Measurements from ENCODE around the gene WASF2. TPM values are rescaled to one million over a fixed set of nuclear protein-coding genes. Genes with fewer than 3 reads are reported as not detected.
"Not testable (repeated sequence)": the region's sequence is repeated elsewhere in the genome, so short reads cannot be mapped to it uniquely, and the experiment has no call there.

Gene WASF2
- total and polyA plus RNA-seq, 11 donors, result 14.2 to 103 (median 47.9) TPM

- 60 to 88% (median 68%) methylated on average over 2 of the region's 2 CpGs for WGBS, 4 donors
Measured at GRCh38 chr1:27476237-27476636, 13.7 kb downstream of the WASF2 start.

GRCh38 chr1:27475720-27476119, 14.2 kb downstream of the WASF2 start:
- Histone ChIP-seq H3K27me3 (no peaks in the 10 kb centered on the region), H3K27ac (peak overlapping the region in 1 of 12 donors; percentile 62), H3K4me1 (peaks cover 0 to 93% (median 53%) of the 10 kb centered on the region in 12 donors), H3K4me3 (no peak overlapping the region), H3K9me3 (no peaks in the 10 kb centered on the region), H3K36me3 (peaks cover 0 to 7% (median 0%) of the 10 kb centered on the region in 9 donors)
- no peak for DNase-seq
- 77 to 88% (median 81%) methylated on average over 4 of the region's 4 CpGs for WGBS, 4 donors
- ATAC-seq, result peak in 1 of 4 donors; percentile 9
- TF ChIP-seq POLR2A (IDR thresholded peaks at IDR 0.05), result no peak
- TF ChIP-seq CTCF (IDR thresholded peaks at IDR 0.05), result no peak
- intact Hi-C loops (cut with DNase I), result no loop called here

More at GRCh38 chr1:27476237-27476636, 13.7 kb downstream of the WASF2 start:
- Histone ChIP-seq H3K27me3 (no peaks in the 10 kb centered on the region), H3K27ac (peak overlapping the region in 1 of 12 donors; percentile 62), H3K36me3 (peaks cover 0 to 7% (median 0%) of the 10 kb centered on the region in 9 donors), H3K4me1 (peaks cover 0 to 92% (median 53%) of the 10 kb centered on the region in 12 donors), H3K4me3 (no peak overlapping the region), H3K9me3 (no peaks in the 10 kb centered on the region)
- ATAC-seq (peak in 1 of 4 donors; percentile 29), DNase-seq (no peak)
- TF ChIP-seq CTCF (IDR thresholded peaks at IDR 0.05), result no peak
- no peak for TF ChIP-seq POLR2A (IDR thresholded peaks at IDR 0.05)
- intact Hi-C loops (cut with DNase I), result no loop called here

GRCh38 chr1:27473755-27474154, 16.2 kb downstream of the WASF2 start:
- H3K27me3 ChIP-seq, result no peaks in the 10 kb centered on the region
- DNase-seq, result no peak
- H3K9me3 ChIP-seq, result no peaks in the 10 kb centered on the region
- ATAC-seq, result peak in 3 of 4 donors; percentile 24 to 34 (median 31)
- WGBS, 4 donors, result 19 to 40% (median 31%) methylated on average over 7 of the region's 7 CpGs
- peak overlapping the region in 1 of 12 donors; percentile 21 for H3K27ac ChIP-seq
- peaks cover 0 to 10% (median 0%) of the 10 kb centered on the region in 9 donors for H3K36me3 ChIP-seq
- H3K4me1 ChIP-seq, result peaks cover 0 to 95% (median 56%) of the 10 kb centered on the region in 12 donors
- no peak for TF ChIP-seq POLR2A (IDR thresholded peaks at IDR 0.05)
- no peak for TF ChIP-seq CTCF (IDR thresholded peaks at IDR 0.05)
- H3K4me3 ChIP-seq, result no peak overlapping the region
- intact Hi-C loops (cut with DNase I), result loop anchor here in 1 of 10 donors (5.0 kb wide), 1 partner anchor 36 kb away; no protein-coding TSS in a partner anchor

GRCh38 chr1:27472098-27472497, 17.9 kb downstream of the WASF2 start:
- 76 to 95% (median 94%) methylated on average over 7 of the region's 7 CpGs for WGBS, 4 donors
- DNase-seq, H3K4me3 ChIP-seq, H3K27ac ChIP-seq, H3K9me3 ChIP-seq, ATAC-seq, H3K27me3 ChIP-seq, H3K36me3 ChIP-seq: not testable (repeated sequence)
- intact Hi-C loops (cut with DNase I), result loop anchor here in 1 of 10 donors (5.0 kb wide), 1 partner anchor 35 kb away; no protein-coding TSS in a partner anchor
- peaks cover 0 to 96% (median 64%) of the 10 kb centered on the region in 12 donors for H3K4me1 ChIP-seq

GRCh38 chr1:27471477-27471876, 18.5 kb downstream of the WASF2 start:
- intact Hi-C loops (cut with DNase I), result loop anchor here in 1 of 10 donors (5.0 kb wide), 1 partner anchor 34 kb away; no protein-coding TSS in a partner anchor
- H3K4me1 ChIP-seq, result peaks cover 0 to 95% (median 64%) of the 10 kb centered on the region in 12 donors
- no peak overlapping the region for H3K4me3 ChIP-seq
- WGBS, 4 donors, result 90 to 96% (median 94%) methylated on average over 3 of the region's 3 CpGs
- H3K27me3 ChIP-seq, result no peaks in the 10 kb centered on the region
- ATAC-seq, result no peak
- H3K36me3 ChIP-seq, result peaks cover 0 to 13% (median 2%) of the 10 kb centered on the region in 9 donors
- DNase-seq, result no peak
- H3K27ac ChIP-seq, result no peak overlapping the region
- H3K9me3 ChIP-seq, result no peaks in the 10 kb centered on the region
- TF ChIP-seq POLR2A (IDR thresholded peaks at IDR 0.05) (no peak), CTCF (IDR thresholded peaks at IDR 0.05) (no peak)
